Colonic mucosa (tissue), 4 donors: ENCODE data around the gene PRAC2. TPM values are rescaled to one million over a fixed set of nuclear protein-coding genes. Genes with fewer than 3 reads are reported as not detected.
A peak's percentile ranks its signal among the peaks of the same experiment; 100 is the strongest.

Source experiments
- DNase-seq: peaks from one replicate; pipeline ENCODE4 v3.0.0-alpha.2; 2020
- H3K27ac ChIP-seq: fragments of 200-600 bp; one replicate; pipeline ENCODE4 v1.8.0; 2021
- H3K27me3 ChIP-seq: fragments of 200-600 bp; one replicate; pipeline ENCODE4 v1.8.0; 2021
- H3K36me3 ChIP-seq: fragments of 200-600 bp; one replicate; pipeline ENCODE4 v1.8.0; 2021
- H3K4me1 ChIP-seq: fragments of 200-600 bp; one replicate; pipeline ENCODE4 v1.8.0; 2021; ENCODE audit warnings: mild to moderate bottlenecking
- H3K4me3 ChIP-seq: fragments of 200-600 bp; one replicate; pipeline ENCODE4 v1.8.0; 2021
- H3K9ac ChIP-seq, 2 donors: one replicate each; pipeline ENCODE4 v1.7.0; 2013; ENCODE audit warnings: control low read depth in 2 of 2, low read depth in 2 of 2, low read length in 2 of 2
- H3K9me3 ChIP-seq: fragments of 200-600 bp; one replicate; pipeline ENCODE4 v1.8.0; 2021
- intact Hi-C: fragments of 100-400 bp; cut with DNase I; formaldehyde crosslinking; loops from one replicate; pipeline ENCODE4 v1.14.1; 2022
- total RNA-seq, 2 donors: library from RNA; stranded (reverse); fragmentation: NEBNext Ultra II Directional in 1 of 2; extraction: Animal tissue kit (Norgen Biotek cat#: 25700) in 1 of 2; gene quantifications; one replicate each; pipeline ENCODE4 v1.2.1, GENCODE V29; 2021
- TF ChIP-seq, protein P1 (sequence below): fragments of 200-600 bp; IDR thresholded peaks from one replicate; pipeline ENCODE4 v1.8.0; 2022; ENCODE audit warnings: antibody characterized with exemption, mild to moderate bottlenecking
- donor health status: healthy.
- donor health status: DM: no; HTN: no; CAD: no.
- donor health status: DM: no; HTN: no; CAD: no.

The PRAC2 gene
- total RNA-seq, 2 donors from 2014 or later = 12.9 to 19.4 TPM

GRCh38 chr17:48756830-48757251 lies 33.9 kb downstream of the PRAC2 start:
- Histone ChIP-seq H3K27ac (peak overlapping the region; percentile 45), H3K36me3 (no peaks in the 10 kb centered on the region), H3K4me3 (no peak overlapping the region), H3K27me3 (peaks cover 26% of the 10 kb centered on the region), H3K4me1 (no peaks in the 10 kb centered on the region), H3K9ac (no peak overlapping the region), H3K9me3 (no peaks in the 10 kb centered on the region)
- TF ChIP-seq, protein P1, sequence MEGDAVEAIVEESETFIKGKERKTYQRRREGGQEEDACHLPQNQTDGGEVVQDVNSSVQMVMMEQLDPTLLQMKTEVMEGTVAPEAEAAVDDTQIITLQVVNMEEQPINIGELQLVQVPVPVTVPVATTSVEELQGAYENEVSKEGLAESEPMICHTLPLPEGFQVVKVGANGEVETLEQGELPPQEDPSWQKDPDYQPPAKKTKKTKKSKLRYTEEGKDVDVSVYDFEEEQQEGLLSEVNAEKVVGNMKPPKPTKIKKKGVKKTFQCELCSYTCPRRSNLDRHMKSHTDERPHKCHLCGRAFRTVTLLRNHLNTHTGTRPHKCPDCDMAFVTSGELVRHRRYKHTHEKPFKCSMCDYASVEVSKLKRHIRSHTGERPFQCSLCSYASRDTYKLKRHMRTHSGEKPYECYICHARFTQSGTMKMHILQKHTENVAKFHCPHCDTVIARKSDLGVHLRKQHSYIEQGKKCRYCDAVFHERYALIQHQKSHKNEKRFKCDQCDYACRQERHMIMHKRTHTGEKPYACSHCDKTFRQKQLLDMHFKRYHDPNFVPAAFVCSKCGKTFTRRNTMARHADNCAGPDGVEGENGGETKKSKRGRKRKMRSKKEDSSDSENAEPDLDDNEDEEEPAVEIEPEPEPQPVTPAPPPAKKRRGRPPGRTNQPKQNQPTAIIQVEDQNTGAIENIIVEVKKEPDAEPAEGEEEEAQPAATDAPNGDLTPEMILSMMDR = no peak
- peak; percentile 67 for DNase-seq
- intact Hi-C loops = no loop called here

- Histone ChIP-seq H3K4me3 (no peak overlapping the region), H3K36me3 (no peaks in the 10 kb centered on the region), H3K4me1 (no peaks in the 10 kb centered on the region), H3K27me3 (peaks cover 25% of the 10 kb centered on the region), H3K9ac (no peak overlapping the region), H3K27ac (peak overlapping the region; percentile 45), H3K9me3 (no peaks in the 10 kb centered on the region)
- TF ChIP-seq, protein P1 = no peak
- intact Hi-C loops = no loop called here
- peak; percentile 50 for DNase-seq
These were observed 34.6 kb downstream of the PRAC2 start for GRCh38 chr17:48757524-48757961.

- no peaks in the 10 kb centered on the region for H3K4me1 ChIP-seq
- TF ChIP-seq, protein P1 = no peak
- intact Hi-C loops = no loop called here
- H3K9ac ChIP-seq = no peak overlapping the region
- H3K4me3 ChIP-seq = no peak overlapping the region
- H3K9me3 ChIP-seq = no peaks in the 10 kb centered on the region
- DNase-seq = no peak
- peaks cover 10% of the 10 kb centered on the region for H3K27me3 ChIP-seq
- H3K27ac ChIP-seq = no peak overlapping the region
- no peaks in the 10 kb centered on the region for H3K36me3 ChIP-seq
These were observed 36.3 kb downstream of the PRAC2 start for GRCh38 chr17:48759288-48759687.

- H3K27me3 ChIP-seq = no peaks in the 10 kb centered on the region
- H3K9ac ChIP-seq = no peak overlapping the region
- peak overlapping the region; percentile 69 for H3K27ac ChIP-seq
- no peaks in the 10 kb centered on the region for H3K4me1 ChIP-seq
- intact Hi-C loops = no loop called here
- H3K36me3 ChIP-seq = no peaks in the 10 kb centered on the region
- H3K4me3 ChIP-seq = no peak overlapping the region
- H3K9me3 ChIP-seq = no peaks in the 10 kb centered on the region
- peak; percentile 87 for DNase-seq
- TF ChIP-seq, protein P1 = no peak
These were observed 37.4 kb downstream of the PRAC2 start for GRCh38 chr17:48760411-48760810.

- Histone ChIP-seq H3K27me3 (no peaks in the 10 kb centered on the region), H3K4me3 (no peak overlapping the region), H3K36me3 (no peaks in the 10 kb centered on the region), H3K9me3 (no peaks in the 10 kb centered on the region), H3K27ac (peak overlapping the region; percentile 69), H3K4me1 (no peaks in the 10 kb centered on the region), H3K9ac (no peak overlapping the region)
- intact Hi-C loops = no loop called here
- TF ChIP-seq, protein P1 = no peak
- no peak for DNase-seq
These were observed 38.1 kb downstream of the PRAC2 start for GRCh38 chr17:48761114-48761513.
